GM21723 (cell line): ENCODE data around the gene FAM3D.
"Not testable (repeated sequence)": the region's sequence is repeated elsewhere in the genome, so short reads cannot be mapped to it uniquely, and the experiment has no call there.

ENCODE experiments used
- ATAC-seq: cut with Tn5 transposase; IDR thresholded peaks from one replicate; pipeline ENCODE4 v1.9.1; 2021; ENCODE audit warnings: mild to moderate bottlenecking, moderate library complexity; ENCODE audit not compliant: unreplicated experiment

FAM3D gene, protein sequence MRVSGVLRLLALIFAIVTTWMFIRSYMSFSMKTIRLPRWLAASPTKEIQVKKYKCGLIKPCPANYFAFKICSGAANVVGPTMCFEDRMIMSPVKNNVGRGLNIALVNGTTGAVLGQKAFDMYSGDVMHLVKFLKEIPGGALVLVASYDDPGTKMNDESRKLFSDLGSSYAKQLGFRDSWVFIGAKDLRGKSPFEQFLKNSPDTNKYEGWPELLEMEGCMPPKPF

GRCh38 chr3:58666683-58667082 is at the start of gene FAM3D:
Gene FAM3D (minus strand): TSS chr3:58666774. CDS start chr3:58655563, 11,211 bp downstream.
- no peak for ATAC-seq

DNA sequence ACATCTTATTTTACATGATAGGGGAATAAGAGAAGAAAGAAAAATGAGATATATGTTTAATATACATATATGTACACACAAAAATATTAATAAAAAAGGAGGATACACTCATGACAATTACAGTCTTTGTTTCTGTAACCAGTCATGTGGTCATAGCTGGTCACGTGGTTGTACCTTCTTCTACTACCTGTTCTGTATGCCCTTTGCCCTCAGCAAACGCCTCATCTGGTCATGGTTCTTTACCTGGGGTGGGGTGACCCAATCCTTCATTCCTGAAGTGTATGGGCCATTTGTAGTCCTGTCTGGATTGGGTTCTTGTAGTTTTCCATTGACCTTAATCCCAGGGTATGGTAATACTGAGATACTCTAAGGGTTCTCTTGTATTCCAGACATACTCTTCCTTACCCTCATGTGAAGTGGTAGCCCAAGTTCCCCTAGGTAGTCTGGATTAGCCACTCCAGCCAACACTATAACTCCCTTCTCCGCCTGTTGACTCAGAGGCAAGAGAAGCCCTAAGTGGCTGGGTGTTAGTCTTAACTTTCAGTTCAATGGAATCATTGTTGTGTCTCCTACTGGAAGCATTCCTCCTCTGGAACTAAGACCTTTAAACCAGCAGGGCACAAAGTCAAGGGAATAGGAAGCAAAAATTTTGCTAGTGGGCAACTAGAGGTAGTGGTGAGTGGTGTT is 47.3 kb upstream of the FAM3D start:
- no peak for ATAC-seq

GRCh38 chr3:58711871-58712270 is 45.3 kb upstream of the FAM3D start:
- ATAC-seq, result no peak

- not testable (repeated sequence) for ATAC-seq
These were observed 42.4 kb upstream of the FAM3D start for GRCh38 chr3:58708983-58709382.

- no peak for ATAC-seq
These were observed 41.7 kb upstream of the FAM3D start for GRCh38 chr3:58708116-58708791.

- no peak for ATAC-seq
These were observed 40.9 kb upstream of the FAM3D start for GRCh38 chr3:58707390-58707930.

- ATAC-seq, result no peak
These were observed 40.0 kb upstream of the FAM3D start for GRCh38 chr3:58706395-58707167.

DNA sequence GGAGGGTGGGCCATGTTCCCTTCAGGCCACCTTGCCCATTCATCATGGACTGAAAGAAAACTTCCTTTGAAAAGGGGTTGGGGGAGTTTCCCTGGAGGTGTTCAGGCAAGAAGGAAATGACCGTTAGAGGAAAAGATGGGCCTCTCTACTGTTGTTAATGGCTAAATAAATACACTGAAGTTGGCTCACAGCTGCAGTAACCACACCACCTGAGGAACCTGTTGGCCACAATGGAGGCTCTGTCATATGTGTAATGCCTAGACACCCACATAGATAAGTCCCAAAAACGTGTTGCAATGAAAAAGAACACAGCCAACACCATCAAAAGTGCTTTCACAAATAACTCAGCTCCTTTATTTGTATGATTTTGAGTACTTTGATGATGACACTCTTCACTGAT is 38.2 kb upstream of the FAM3D start:
- ATAC-seq, result no peak

- ATAC-seq, result not testable (repeated sequence)
These were observed 37.7 kb upstream of the FAM3D start for GRCh38 chr3:58704304-58704703.

GRCh38 chr3:58698246-58698645 is 31.7 kb upstream of the FAM3D start:
- ATAC-seq, result no peak

- peak; percentile 56 for ATAC-seq
These were observed 31.0 kb upstream of the FAM3D start for GRCh38 chr3:58697561-58697960.

GRCh38 chr3:58696813-58697212 is 30.2 kb upstream of the FAM3D start:
- ATAC-seq, result not testable (repeated sequence)

GRCh38 chr3:58696093-58696492 is 29.5 kb upstream of the FAM3D start:
- no peak for ATAC-seq

DNA sequence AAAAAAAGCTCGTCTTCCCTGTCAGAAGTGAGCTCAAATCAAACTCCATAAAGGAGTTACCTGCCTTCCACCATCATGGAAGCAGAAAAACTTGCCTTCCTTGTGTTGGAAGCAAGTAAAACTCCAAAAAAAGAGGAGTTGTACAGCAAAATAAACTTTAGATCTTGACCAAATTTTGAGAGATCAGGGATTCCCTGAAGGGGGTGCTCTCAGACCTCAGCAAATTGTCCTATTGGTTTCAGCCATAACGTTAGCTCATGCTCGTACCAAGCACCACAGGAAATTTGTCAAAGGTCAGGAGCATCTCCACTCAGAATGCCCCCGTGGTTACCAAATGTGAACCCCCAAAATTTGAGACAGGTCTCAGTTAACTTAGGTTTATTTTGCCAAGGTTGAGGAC is 28.7 kb upstream of the FAM3D start:
- ATAC-seq, result not testable (repeated sequence)

- no peak for ATAC-seq
These were observed 27.6 kb upstream of the FAM3D start for GRCh38 chr3:58693940-58694850.

DNA sequence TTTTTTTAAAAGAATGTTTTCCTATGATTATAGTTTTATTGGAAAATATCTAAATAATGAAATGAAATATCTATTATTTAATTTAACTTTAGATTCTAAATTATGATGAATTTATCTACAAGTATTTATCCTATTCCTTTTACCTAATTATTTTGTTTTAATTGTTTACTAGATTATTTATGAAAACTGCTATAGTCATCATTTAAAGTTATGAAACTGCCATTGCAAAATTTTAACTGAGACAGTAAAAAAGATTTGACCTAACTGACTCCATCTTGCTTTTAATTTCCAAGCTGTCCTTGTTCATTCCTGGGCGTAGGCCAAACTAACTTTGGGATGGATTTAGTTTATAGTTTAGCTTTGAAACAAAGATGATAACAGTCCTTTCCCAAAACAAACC is 25.9 kb upstream of the FAM3D start:
- ATAC-seq, result no peak

- ATAC-seq, result no peak
These were observed 25.4 kb upstream of the FAM3D start for GRCh38 chr3:58691997-58692396.

DNA sequence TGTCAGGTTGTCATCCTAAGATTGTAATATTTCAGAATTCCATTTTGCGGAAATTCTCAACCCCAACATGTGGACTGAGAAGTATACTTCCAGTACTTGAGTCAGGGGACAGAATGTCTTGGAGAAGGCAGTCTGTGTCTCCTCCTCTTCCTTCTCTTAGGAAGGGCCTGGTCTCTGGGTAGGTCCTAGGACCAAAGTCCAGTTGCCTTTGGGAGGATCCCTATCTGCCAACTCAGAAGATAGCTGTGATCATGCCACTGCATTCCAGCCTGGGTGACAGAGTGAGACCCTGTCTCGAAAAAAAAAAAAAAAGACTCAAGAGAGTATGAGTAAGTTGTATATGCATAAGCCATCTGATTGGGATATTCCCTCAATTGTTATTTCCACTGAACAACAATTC is 23.9 kb upstream of the FAM3D start:
- no peak for ATAC-seq

DNA sequence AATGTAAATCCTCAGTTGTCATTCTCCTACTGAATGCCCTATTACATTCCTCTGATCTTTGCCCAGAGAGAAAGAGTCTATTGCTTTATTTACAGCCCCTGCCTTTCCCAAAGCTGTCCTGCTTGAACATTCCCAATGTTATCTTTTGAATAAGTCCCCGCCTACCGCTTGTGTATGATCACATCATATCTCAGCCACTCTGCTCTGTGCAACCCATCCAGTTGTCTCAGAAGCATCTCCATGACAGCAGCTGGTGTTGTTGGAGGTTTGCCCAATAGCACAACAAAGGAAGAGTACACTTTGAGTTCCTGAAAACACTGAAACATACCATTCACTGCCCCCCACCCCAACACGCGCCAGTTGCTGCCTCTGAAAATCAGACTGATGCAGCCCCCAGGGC is 22.0 kb upstream of the FAM3D start:
- no peak for ATAC-seq

GRCh38 chr3:58686847-58687246 is 20.3 kb upstream of the FAM3D start:
- no peak for ATAC-seq
